Measurements from ENCODE around the gene ZNF613.

The ZNF613 gene

GRCh38 chr19:51983361-51983760 is 56.1 kb downstream of the ZNF613 start:
- no peak overlapping the region for H3K4me3 ChIP-seq (ENCODE audit: control insufficient read depth, low read depth, low read length)
- no peak for DNase-seq (ENCODE audit: low read depth)
- TF ChIP-seq, protein P1, sequence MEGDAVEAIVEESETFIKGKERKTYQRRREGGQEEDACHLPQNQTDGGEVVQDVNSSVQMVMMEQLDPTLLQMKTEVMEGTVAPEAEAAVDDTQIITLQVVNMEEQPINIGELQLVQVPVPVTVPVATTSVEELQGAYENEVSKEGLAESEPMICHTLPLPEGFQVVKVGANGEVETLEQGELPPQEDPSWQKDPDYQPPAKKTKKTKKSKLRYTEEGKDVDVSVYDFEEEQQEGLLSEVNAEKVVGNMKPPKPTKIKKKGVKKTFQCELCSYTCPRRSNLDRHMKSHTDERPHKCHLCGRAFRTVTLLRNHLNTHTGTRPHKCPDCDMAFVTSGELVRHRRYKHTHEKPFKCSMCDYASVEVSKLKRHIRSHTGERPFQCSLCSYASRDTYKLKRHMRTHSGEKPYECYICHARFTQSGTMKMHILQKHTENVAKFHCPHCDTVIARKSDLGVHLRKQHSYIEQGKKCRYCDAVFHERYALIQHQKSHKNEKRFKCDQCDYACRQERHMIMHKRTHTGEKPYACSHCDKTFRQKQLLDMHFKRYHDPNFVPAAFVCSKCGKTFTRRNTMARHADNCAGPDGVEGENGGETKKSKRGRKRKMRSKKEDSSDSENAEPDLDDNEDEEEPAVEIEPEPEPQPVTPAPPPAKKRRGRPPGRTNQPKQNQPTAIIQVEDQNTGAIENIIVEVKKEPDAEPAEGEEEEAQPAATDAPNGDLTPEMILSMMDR (conservative IDR thresholded peaks at IDR 0.05; ENCODE audit: control insufficient read depth, insufficient read depth, low read depth, low read length), result no peak

GRCh38 chr19:51986309-51987291 is 59.3 kb downstream of the ZNF613 start, which contains the start of gene ZNF350:
Gene ZNF350 (minus strand): TSS chr19:51986840. CDS start chr19:51974360, 12,480 bp downstream.
- TF ChIP-seq, protein P1 (conservative IDR thresholded peaks at IDR 0.05; ENCODE audit: control insufficient read depth, insufficient read depth, low read depth, low read length), result no peak
- DNase-seq (ENCODE audit: low read depth), result peak; percentile 96
- H3K4me3 ChIP-seq (ENCODE audit: control insufficient read depth, low read depth, low read length), result peak within 1 kb of the TSS; percentile 59

DNA sequence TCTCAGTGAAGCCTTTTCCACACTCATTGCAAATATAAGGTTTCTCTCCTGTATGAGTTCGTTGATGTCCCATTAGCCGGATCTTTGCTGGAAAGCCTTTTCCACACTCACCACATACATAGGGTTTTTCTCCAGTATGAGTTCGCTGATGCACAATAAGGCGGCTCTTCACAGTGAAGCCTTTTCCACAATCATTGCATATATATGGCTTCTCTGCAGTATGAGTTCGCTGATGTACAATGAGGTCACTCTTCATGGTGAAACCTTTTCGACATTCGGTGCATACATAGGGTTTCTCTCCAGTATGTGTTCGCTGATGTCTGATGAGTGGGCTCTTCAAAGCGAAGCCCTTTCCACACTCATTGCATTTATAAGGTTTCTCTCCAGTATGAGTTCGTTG is 66.2 kb downstream of the ZNF613 start:
- no peak overlapping the region for H3K4me3 ChIP-seq (ENCODE audit: control insufficient read depth, low read depth, low read length)
- TF ChIP-seq, protein P1 (conservative IDR thresholded peaks at IDR 0.05; ENCODE audit: control insufficient read depth, insufficient read depth, low read depth, low read length), result no peak
- no peak for DNase-seq (ENCODE audit: low read depth)

DNA sequence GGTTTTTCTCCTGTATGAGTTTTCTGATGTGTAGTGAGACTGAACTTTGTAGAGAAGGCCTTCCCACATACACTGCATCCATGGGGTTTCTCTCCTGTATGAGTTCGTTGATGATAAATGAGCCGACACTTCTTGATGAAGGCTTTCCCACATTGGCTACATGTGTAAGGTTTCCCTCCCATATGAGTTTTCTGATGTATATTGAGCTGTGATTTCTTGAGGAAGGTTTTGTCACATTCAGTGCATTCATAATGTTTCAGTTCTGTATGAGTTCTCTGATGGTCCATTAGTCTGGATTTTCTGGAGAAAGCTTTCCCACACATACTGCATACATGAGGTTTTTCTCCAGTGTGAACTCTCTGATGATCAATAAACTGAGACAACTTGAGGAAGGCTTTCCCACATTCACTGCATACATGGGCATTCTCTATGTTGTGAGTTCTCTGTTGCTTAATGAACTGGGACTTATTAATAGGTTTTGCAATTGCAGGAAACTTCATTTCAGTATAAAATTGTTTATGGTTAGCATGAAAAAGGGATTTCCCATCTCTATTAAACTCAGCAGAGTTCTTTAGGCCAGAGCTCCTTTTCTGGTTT is 66.9 kb downstream of the ZNF613 start:
- no peak for DNase-seq (ENCODE audit: low read depth)
- no peak overlapping the region for H3K4me3 ChIP-seq (ENCODE audit: control insufficient read depth, low read depth, low read length)

More for the DNA sequence above, 66.9 kb downstream of the ZNF613 start:
- TF ChIP-seq, protein P1 (conservative IDR thresholded peaks at IDR 0.05; ENCODE audit: control insufficient read depth, insufficient read depth, low read depth, low read length), result no peak
